ENCODE results near the gene AMY2A.
"Not testable (repeated sequence)": the region's sequence is repeated elsewhere in the genome, so short reads cannot be mapped to it uniquely, and the experiment has no call there.

The AMY2A gene

GRCh38 chr1:103616994-103617477 lies at the start of gene AMY2A:
AMY2A (plus strand) TSS chr1:103617427; CDS start chr1:103617441, 14 bp downstream.
- not testable (repeated sequence) for DNase-seq

GRCh38 chr1:103569493-103569892 lies 47.7 kb upstream of the AMY2A start:
- no peak for DNase-seq

DNA sequence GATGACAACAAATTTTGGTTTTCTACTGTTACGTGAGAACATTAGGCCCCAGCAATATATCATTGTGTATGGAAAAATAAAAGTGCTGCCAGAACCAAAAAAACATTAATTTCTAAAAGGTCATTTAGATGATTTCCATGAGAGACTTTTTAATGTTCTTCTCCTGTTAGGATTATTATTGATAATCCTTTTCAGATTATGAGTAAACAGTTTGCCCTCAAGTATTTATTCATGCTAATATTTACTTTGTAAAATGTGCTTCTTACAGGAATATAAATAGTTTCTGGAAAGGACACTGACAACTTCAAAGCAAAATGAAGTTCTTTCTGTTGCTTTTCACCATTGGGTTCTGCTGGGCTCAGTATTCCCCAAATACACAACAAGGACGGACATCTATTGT lies 45.9 kb upstream of the AMY2A start, which contains the start of gene AMY2B:
Gene AMY2B (plus strand): TSS at position 301 of the 400 bp plus-strand sequence. CDS start 14 bp downstream, at position 315.
- DNase-seq, result not testable (repeated sequence)

DNA sequence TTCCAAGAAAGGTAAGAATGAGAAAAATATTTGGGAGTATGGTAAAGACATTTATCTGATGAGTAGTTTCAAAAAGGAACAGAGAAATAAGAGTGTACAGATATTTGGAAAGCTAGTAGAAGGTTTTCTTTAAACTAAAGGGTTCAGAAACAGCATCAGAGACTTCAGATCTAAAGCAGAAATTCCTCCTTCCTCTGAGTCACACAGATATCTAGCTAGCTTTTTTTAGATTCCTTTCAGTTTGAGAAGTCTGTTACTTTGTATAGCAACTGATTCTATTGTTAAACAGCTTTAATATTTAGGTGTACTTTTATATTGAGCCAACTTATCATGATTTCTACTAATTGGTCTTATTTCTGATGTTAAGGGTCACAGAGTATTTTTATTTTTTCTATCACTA lies 41.2 kb upstream of the AMY2A start:
- DNase-seq, result no peak

- not testable (repeated sequence) for DNase-seq
Observed at GRCh38 chr1:103576784-103577183, 40.4 kb upstream of the AMY2A start.

DNA sequence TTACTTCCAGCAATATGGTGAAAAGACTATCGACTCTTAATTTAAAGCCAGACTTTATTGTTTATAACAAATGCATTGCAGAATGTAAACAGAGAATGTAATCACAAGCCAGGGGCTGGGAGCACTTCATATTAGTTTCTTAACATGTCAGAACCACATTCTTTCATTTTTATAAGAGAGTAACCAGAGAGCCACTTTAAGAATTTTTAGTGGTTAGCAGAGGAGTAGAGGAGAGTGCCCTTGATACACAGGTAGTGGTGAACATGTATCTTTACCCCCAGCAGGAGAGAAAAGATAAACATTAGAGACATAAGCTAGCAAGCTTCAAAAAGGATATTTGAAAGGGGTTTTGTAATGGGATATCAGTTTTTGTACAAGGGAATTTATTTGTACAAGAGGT lies 34.8 kb upstream of the AMY2A start:
- no peak for DNase-seq

GRCh38 chr1:103583887-103584286 lies 33.3 kb upstream of the AMY2A start:
- no peak for DNase-seq

- DNase-seq, result no peak
Observed at GRCh38 chr1:103584537-103584936, 32.7 kb upstream of the AMY2A start.

GRCh38 chr1:103602740-103603139 lies 14.5 kb upstream of the AMY2A start:
- not testable (repeated sequence) for DNase-seq

GRCh38 chr1:103616362-103616761 lies 865 bp upstream of the AMY2A start:
- no peak for DNase-seq

DNA sequence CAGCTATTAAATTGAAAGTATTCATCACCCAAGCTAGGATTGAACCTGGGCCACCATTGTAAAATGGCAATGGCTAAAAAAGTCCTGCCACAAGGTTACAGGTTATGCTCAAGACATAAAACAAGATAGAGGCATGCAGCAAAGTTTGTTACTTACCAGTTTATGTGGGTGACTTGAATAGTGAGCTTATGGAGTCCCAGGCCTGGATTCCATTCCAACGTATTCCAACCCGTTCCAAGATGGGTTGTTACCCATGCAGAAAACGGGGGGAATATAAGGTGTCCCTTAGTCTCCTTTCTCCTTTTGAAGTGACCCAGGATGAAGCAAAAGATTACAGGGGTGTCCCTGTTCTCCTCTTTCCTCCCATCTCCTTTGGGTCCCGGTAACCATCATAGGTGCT lies 10.2 kb downstream of the AMY2A start:
- not testable (repeated sequence) for DNase-seq

- DNase-seq, result not testable (repeated sequence)
Observed at GRCh38 chr1:103641194-103641593, 24.0 kb downstream of the AMY2A start.

- DNase-seq, result not testable (repeated sequence)
Observed at GRCh38 chr1:103643908-103644307, 26.7 kb downstream of the AMY2A start.

DNA sequence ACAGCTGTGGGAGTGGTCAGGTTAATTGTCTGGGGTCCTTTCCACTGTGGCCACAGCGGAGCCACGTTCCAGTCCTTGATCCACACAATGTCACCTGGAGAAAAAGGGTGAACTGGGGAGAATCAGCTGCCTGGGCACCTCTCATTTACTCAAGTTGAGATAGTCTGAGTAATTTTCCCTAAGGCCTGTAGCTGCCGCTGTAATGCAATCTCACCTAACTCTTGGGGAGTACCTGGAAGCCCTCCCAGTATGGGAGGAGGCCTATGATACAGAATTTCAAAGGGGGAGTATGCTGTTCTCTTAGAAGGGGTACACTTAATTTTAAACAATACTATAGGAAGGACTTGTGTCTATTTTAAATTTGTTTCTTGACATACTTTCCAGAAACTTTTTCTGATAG lies 33.1 kb downstream of the AMY2A start:
- not testable (repeated sequence) for DNase-seq

DNA sequence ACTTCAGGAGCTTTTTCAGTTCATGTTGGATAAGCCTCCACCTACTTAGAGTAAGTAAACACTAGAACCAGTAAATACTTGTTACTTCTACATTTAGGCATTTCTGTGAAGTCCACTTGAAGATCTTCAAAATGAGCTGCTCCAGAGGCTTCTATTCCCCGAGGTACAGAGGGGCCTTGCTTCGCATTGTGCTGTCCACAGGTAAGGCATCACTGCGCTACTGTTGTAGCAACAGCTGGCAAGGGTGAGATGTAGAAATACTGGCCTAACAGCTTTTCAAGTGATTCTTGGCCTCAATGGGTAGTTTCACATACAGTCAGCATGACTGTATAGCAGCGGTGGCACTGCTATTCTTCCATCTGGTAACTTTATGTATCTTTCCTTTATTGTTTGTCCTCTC lies 33.7 kb downstream of the AMY2A start:
- DNase-seq, result not testable (repeated sequence)

GRCh38 chr1:103654133-103654532 lies 36.9 kb downstream of the AMY2A start:
- not testable (repeated sequence) for DNase-seq

GRCh38 chr1:103655460-103655859 lies 38.2 kb downstream of the AMY2A start, which contains the start of gene AMY1A:
AMY1A (plus strand) TSS chr1:103655760; CDS start chr1:103656331, 571 bp downstream.
- not testable (repeated sequence) for DNase-seq
